Testis (tissue), 3 donors: ENCODE measurements around the gene MAP1LC3A. TPM values are rescaled to one million over a fixed set of nuclear protein-coding genes. Genes with fewer than 3 reads are reported as not detected.
A peak's percentile ranks its signal among the peaks of the same experiment; 100 is the strongest.

Experiments used
- DNase-seq: peaks from one replicate; pipeline ENCODE4 v3.0.0-alpha.2; 2019
- H3K27ac ChIP-seq, 2 donors: fragments of 200-600 bp; sonication (generic); one replicate each; pipeline ENCODE4 v1.5.1; 2019
- H3K27me3 ChIP-seq: fragments of 200-600 bp; sonication (generic); one replicate; pipeline ENCODE4 v1.5.1; 2019
- H3K36me3 ChIP-seq: fragments of 200-600 bp; sonication (generic); one replicate; pipeline ENCODE4 v1.5.1; 2017; ENCODE audit warnings: low read depth; ENCODE audit errors: missing control alignments
- H3K4me1 ChIP-seq: fragments of 200-600 bp; sonication (generic); one replicate; pipeline ENCODE4 v1.5.1; 2019
- H3K4me3 ChIP-seq, 2 donors: fragments of 200-600 bp; sonication (generic); one replicate each; pipeline ENCODE4 v1.5.1; 2017 to 2019
- H3K9me3 ChIP-seq: fragments of 200-600 bp; sonication (generic); one replicate; pipeline ENCODE4 v1.5.1; 2017
- POLR2A ChIP-seq: fragments of 450-650 bp; IDR thresholded peaks from one replicate; pipeline ENCODE4 v1.6.1; 2017; ENCODE audit warnings: antibody characterized with exemption, mild to moderate bottlenecking, moderate library complexity
- WGBS, 2 donors: methylation state at CpG; one replicate each; pipeline ENCODE4 v1.1.5; 2018; 5-methylcytosine and 5-hydroxymethylcytosine counted together
- intact Hi-C: fragments of 100-400 bp; cut with DNase I; formaldehyde crosslinking; loops from one replicate; pipeline ENCODE4 v1.15.1; 2023; ENCODE audit warnings: low total_unique reads
- polyA plus RNA-seq: library from polyadenylated mRNA; stranded (reverse); fragments of 350-450 nt; fragmentation: Illumina TruSeq; extraction: RNeasy Lipid Tissue Mini Kit (QIAGEN cat#74804); gene quantifications from one replicate; pipeline ENCODE4 v1.2.3, GENCODE V29; 2014; ENCODE audit warnings: low read depth, low replicate concordance; ENCODE audit not compliant: insufficient read depth
- total RNA-seq, 2 donors: library from RNA; depleted of rRNA; stranded (reverse); fragments of >200 nt; gene quantifications; one replicate each; pipeline ENCODE4 v1.2.3, GENCODE V29; 2016
- TF ChIP-seq, protein P1 (sequence below), 3 experiments: fragments of 450-650 bp in 2 of 3; fragments of 200-600 bp in 1 of 3; sonication (generic) in 1 of 3; IDR thresholded peaks; one replicate each; pipeline ENCODE4 v1.5.1; 2016 to 2019; ENCODE audit warnings: antibody characterized with exemption in 3 of 3, mild to moderate bottlenecking in 2 of 3, moderate library complexity in 1 of 3

MAP1LC3A gene
- total and polyA plus RNA-seq, 3 donors from 2014 or later = 62.9 to 104 (median 100.0) TPM

DNA sequence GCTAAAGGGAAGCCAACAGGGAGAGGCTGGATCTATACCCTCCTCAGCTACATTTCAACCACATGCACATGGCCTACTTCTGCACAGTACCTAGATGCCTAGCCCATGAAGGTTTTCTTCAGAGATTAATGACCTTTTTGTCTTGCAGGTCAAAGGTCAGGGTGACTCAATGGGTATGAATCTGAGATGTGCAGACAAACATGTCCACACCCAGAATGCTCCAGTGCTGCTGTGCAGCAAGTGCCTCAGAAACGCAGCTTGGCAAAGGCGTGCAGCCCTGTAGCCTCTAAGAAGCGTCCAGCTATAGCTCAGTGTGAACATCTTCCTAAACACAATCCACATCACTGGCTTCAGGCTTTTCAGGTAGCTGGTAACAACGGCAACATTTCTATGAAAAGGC lies 24.4 kb downstream of the MAP1LC3A start:
- no peak overlapping the region for H3K27ac ChIP-seq
- intact Hi-C loops = no loop called here
- DNase-seq = peak; percentile 4
- H3K27me3 ChIP-seq = no peaks in the 10 kb centered on the region
- TF ChIP-seq POLR2A = no peak
- TF ChIP-seq, protein P1, sequence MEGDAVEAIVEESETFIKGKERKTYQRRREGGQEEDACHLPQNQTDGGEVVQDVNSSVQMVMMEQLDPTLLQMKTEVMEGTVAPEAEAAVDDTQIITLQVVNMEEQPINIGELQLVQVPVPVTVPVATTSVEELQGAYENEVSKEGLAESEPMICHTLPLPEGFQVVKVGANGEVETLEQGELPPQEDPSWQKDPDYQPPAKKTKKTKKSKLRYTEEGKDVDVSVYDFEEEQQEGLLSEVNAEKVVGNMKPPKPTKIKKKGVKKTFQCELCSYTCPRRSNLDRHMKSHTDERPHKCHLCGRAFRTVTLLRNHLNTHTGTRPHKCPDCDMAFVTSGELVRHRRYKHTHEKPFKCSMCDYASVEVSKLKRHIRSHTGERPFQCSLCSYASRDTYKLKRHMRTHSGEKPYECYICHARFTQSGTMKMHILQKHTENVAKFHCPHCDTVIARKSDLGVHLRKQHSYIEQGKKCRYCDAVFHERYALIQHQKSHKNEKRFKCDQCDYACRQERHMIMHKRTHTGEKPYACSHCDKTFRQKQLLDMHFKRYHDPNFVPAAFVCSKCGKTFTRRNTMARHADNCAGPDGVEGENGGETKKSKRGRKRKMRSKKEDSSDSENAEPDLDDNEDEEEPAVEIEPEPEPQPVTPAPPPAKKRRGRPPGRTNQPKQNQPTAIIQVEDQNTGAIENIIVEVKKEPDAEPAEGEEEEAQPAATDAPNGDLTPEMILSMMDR (IDR thresholded peaks at IDR 0.05) = no peak
- no peaks in the 10 kb centered on the region for H3K9me3 ChIP-seq
- WGBS, 2 donors = 95 to 96% methylated on average over 4 of the region's 4 CpGs
- H3K4me1 ChIP-seq = peaks cover 15% of the 10 kb centered on the region
- H3K4me3 ChIP-seq = no peak overlapping the region
- H3K36me3 ChIP-seq = no peaks in the 10 kb centered on the region

DNA sequence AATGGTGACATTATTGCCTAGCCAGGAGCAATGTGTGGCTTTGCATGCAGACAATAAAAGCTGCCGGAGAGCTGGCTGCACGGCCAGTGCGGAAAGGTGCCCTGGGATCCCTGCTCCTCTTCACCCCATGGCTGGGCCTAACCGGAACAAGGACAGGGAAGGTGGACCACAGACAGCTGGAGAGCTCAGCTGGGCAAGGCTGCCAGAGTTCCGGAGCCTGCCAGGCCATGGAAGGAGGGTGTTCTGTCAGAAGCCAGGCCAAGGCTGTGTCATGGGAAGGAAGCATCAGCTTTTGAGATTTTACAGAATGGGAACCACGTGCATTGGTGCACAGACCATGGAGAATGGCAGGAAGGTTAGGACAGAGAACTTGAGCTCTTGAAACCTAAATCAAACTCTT lies 25.0 kb downstream of the MAP1LC3A start:
- DNase-seq = peak; percentile 9
- Histone ChIP-seq H3K27ac (no peak overlapping the region), H3K36me3 (no peaks in the 10 kb centered on the region), H3K9me3 (no peaks in the 10 kb centered on the region), H3K4me3 (no peak overlapping the region), H3K27me3 (no peaks in the 10 kb centered on the region), H3K4me1 (peaks cover 12% of the 10 kb centered on the region)
- 87 to 91% methylated on average over 5 to 6 of the region's 6 CpGs for WGBS, 2 donors
- intact Hi-C loops = no loop called here
- TF ChIP-seq POLR2A = no peak
- TF ChIP-seq, protein P1 (IDR thresholded peaks at IDR 0.05) = no peak

DNA sequence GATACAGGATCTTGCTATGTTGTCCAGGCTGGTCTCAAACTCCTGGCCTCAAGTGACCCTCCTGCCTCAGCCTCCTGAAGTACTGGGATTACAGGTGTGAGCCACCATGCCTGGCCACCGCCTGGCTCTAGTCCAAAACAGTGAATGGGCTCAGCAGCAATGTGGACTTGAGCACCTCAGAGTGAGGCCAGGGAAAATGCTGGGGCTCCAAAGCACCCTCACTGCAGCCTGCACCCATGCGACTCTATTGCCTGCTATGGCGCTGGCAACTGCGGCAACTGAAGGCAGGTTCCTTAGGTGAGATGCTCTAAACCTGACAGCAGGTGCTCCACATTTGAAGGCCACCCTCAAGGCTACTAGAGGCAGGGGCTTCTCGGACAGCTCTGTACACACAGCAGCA lies 26.5 kb downstream of the MAP1LC3A start:
- Histone ChIP-seq H3K9me3 (no peaks in the 10 kb centered on the region), H3K4me1 (peaks cover 7% of the 10 kb centered on the region), H3K4me3 (no peak overlapping the region), H3K36me3 (no peaks in the 10 kb centered on the region), H3K27me3 (no peaks in the 10 kb centered on the region), H3K27ac (no peak overlapping the region)
- WGBS, 2 donors = 92 to 93% methylated on average over 5 of the region's 5 CpGs
- intact Hi-C loops = no loop called here
- no peak for TF ChIP-seq POLR2A
- TF ChIP-seq, protein P1 (IDR thresholded peaks at IDR 0.05) = no peak
- peak; percentile 13 for DNase-seq

DNA sequence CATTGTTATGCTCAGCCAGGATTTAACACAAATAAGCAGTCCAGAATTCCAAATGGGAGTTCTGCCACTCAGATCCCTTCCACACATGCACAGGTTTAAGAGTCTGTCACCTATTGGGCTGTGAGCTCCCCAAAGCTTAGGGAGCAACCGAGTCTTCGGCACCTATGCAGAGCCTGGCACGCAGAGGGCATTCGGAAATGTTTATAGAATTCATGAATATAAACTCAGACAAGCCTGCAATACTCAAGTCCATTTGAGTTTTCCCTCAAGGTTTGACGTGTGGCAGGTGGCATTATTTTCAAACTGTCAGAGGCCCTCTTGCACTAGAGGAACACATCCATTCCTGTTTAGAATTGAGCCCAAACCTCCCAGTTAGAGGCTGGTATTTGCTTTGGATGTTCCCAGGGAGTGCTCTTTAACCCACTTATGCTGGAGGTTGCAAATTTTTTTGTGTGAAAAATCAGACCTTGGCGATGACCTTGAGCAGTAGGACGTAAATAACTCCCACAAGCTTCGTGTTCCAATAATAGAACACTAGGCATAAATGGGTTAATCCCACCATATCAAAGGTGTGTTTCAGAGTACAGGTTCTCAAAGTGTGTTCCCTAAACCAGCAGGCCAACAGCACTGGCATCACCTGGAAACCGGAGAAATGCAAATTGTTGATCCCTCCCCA lies 28.1 kb downstream of the MAP1LC3A start:
- H3K9me3 ChIP-seq = no peaks in the 10 kb centered on the region
- H3K4me1 ChIP-seq = peaks cover 7% of the 10 kb centered on the region
- H3K27ac ChIP-seq = no peak overlapping the region
- peak; percentile 10 for DNase-seq
- no peaks in the 10 kb centered on the region for H3K27me3 ChIP-seq
- 74 to 87% methylated on average over 9 of the region's 9 CpGs for WGBS, 2 donors
- intact Hi-C loops = no loop called here
- no peak for TF ChIP-seq POLR2A
- TF ChIP-seq, protein P1 (IDR thresholded peaks at IDR 0.05) = no peak
- H3K36me3 ChIP-seq = no peaks in the 10 kb centered on the region
- no peak overlapping the region for H3K4me3 ChIP-seq
